HG03571 (cell line): Measurements from ENCODE around the gene VPS13A.
"Not testable (repeated sequence)": the region's sequence is repeated elsewhere in the genome, so short reads cannot be mapped to it uniquely, and the experiment has no call there.

Experiments
- ATAC-seq: cut with Tn5 transposase; IDR thresholded peaks from one replicate; pipeline ENCODE4 v1.9.1; 2021; ENCODE audit not compliant: unreplicated experiment

VPS13A gene

GRCh38 chr9:77291714-77292113, 114.4 kb downstream of the VPS13A start:
- no peak for ATAC-seq

- no peak for ATAC-seq
These were observed 116.6 kb downstream of the VPS13A start for GRCh38 chr9:77293949-77294348.

GRCh38 chr9:77304543-77304942, 127.2 kb downstream of the VPS13A start:
- ATAC-seq = no peak

- no peak for ATAC-seq
These were observed 128.5 kb downstream of the VPS13A start for GRCh38 chr9:77305622-77306400.

GRCh38 chr9:77307166-77307565, 129.8 kb downstream of the VPS13A start:
- no peak for ATAC-seq

- ATAC-seq = no peak
These were observed 138.7 kb downstream of the VPS13A start for GRCh38 chr9:77316058-77316457.

GRCh38 chr9:77325058-77325457, 147.7 kb downstream of the VPS13A start:
- no peak for ATAC-seq

GRCh38 chr9:77328102-77328501, 150.8 kb downstream of the VPS13A start:
- no peak for ATAC-seq

GRCh38 chr9:77370064-77370463, 192.7 kb downstream of the VPS13A start:
- no peak for ATAC-seq

- ATAC-seq = no peak
These were observed 196.9 kb downstream of the VPS13A start for GRCh38 chr9:77374266-77374665.

- no peak for ATAC-seq
These were observed 198.7 kb downstream of the VPS13A start for GRCh38 chr9:77375956-77376532.

- no peak for ATAC-seq
These were observed 207.1 kb downstream of the VPS13A start for GRCh38 chr9:77384406-77384805.

GRCh38 chr9:77386187-77386586, 208.9 kb downstream of the VPS13A start:
- ATAC-seq = no peak

GRCh38 chr9:77391834-77392233, 214.5 kb downstream of the VPS13A start:
- no peak for ATAC-seq

GRCh38 chr9:77392328-77392727, 215.0 kb downstream of the VPS13A start:
- ATAC-seq = no peak

- ATAC-seq = not testable (repeated sequence)
These were observed 221.2 kb downstream of the VPS13A start for GRCh38 chr9:77398581-77398980.

- ATAC-seq = no peak
These were observed 222.6 kb downstream of the VPS13A start for GRCh38 chr9:77399964-77400363.

GRCh38 chr9:77402286-77402685, 225.0 kb downstream of the VPS13A start:
- ATAC-seq = no peak

- no peak for ATAC-seq
These were observed 225.9 kb downstream of the VPS13A start for GRCh38 chr9:77403239-77403638.

GRCh38 chr9:77408521-77408920, 231.2 kb downstream of the VPS13A start:
- ATAC-seq = not testable (repeated sequence)

GRCh38 chr9:77417566-77417965, 240.2 kb downstream of the VPS13A start:
- ATAC-seq = no peak

GRCh38 chr9:77418226-77418625, 240.9 kb downstream of the VPS13A start:
- ATAC-seq = no peak

GRCh38 chr9:77420641-77421040, 243.3 kb downstream of the VPS13A start:
- no peak for ATAC-seq
